ENCODE results near the gene WASF2. TPM values are rescaled to one million over a fixed set of nuclear protein-coding genes. Genes with fewer than 3 reads are reported as not detected.

Gene WASF2
- total and polyA plus RNA-seq, 2 donors (not counting 1 experiment from before 2014, with no cell fraction given): 26.3 to 66.9 TPM

DNA sequence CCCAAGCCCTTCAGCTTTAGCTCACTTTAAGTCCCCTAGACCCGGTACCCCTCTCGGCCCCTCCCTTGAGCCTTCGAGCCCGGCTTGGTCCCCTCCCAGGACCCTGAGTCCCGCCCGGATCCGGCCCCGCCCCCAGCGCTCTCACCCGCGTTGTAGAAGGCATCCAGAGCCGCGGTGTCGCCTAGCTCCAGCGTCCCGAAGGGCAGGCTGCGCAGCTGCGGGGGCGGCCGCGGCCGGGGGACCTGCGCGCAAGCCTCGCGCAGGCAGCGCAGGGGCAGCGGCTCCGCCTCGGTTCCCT lies 123.9 kb downstream of the WASF2 start:
- DNase-seq (ENCODE audit: low read depth in 2 of 2): peak; percentile 66 to 73
- peak overlapping the region; percentile 89 for H3K9ac ChIP-seq (ENCODE audit: insufficient read depth, low read length)
- H3K4me2 ChIP-seq (ENCODE audit: extremely low read depth, insufficient read depth, low read length): peak overlapping the region; percentile 78
- H2AFZ ChIP-seq (ENCODE audit: low read length): no peak overlapping the region
- peaks cover 10% of the 10 kb centered on the region for H3K79me2 ChIP-seq (ENCODE audit: control insufficient read depth, insufficient read depth, low read length)
- peaks cover 11% of the 10 kb centered on the region for H3K4me1 ChIP-seq (ENCODE audit: control insufficient read depth, extremely low read depth, insufficient read depth, low read length)
- H3K4me3 ChIP-seq (replicated peaks in 1 of 4; ENCODE audit: control extremely low read depth in 1 of 4, insufficient read depth in 1 of 4, low read depth in 3 of 4, low read length in 4 of 4): peak overlapping the region; percentile 70 to 79 (median 75)
- TF ChIP-seq EZH2 (IDR thresholded peaks at IDR 0.05; ENCODE audit: low read length, missing control alignments): no peak
- TF ChIP-seq, protein P1, sequence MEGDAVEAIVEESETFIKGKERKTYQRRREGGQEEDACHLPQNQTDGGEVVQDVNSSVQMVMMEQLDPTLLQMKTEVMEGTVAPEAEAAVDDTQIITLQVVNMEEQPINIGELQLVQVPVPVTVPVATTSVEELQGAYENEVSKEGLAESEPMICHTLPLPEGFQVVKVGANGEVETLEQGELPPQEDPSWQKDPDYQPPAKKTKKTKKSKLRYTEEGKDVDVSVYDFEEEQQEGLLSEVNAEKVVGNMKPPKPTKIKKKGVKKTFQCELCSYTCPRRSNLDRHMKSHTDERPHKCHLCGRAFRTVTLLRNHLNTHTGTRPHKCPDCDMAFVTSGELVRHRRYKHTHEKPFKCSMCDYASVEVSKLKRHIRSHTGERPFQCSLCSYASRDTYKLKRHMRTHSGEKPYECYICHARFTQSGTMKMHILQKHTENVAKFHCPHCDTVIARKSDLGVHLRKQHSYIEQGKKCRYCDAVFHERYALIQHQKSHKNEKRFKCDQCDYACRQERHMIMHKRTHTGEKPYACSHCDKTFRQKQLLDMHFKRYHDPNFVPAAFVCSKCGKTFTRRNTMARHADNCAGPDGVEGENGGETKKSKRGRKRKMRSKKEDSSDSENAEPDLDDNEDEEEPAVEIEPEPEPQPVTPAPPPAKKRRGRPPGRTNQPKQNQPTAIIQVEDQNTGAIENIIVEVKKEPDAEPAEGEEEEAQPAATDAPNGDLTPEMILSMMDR (conservative IDR thresholded peaks at IDR 0.05 in 1 of 2, IDR thresholded peaks at IDR 0.05 in 1 of 2; ENCODE audit: low read depth in 1 of 2, low read length in 2 of 2): no peak
- peaks cover 18% of the 10 kb centered on the region for H3K36me3 ChIP-seq (ENCODE audit: control insufficient read depth, insufficient read depth, low read length)
- H3K27me3 ChIP-seq (ENCODE audit: control insufficient read depth, insufficient read depth, low read length): no peaks in the 10 kb centered on the region
- no peaks in the 10 kb centered on the region for H4K20me1 ChIP-seq (ENCODE audit: control insufficient read depth, extremely low read depth, insufficient read depth, low read length)
- H3K9me3 ChIP-seq (ENCODE audit: control insufficient read depth, insufficient read depth, low read depth, low read length): no peaks in the 10 kb centered on the region
- peak overlapping the region; percentile 85 for H3K27ac ChIP-seq (ENCODE audit: insufficient read depth, low read length)

DNA sequence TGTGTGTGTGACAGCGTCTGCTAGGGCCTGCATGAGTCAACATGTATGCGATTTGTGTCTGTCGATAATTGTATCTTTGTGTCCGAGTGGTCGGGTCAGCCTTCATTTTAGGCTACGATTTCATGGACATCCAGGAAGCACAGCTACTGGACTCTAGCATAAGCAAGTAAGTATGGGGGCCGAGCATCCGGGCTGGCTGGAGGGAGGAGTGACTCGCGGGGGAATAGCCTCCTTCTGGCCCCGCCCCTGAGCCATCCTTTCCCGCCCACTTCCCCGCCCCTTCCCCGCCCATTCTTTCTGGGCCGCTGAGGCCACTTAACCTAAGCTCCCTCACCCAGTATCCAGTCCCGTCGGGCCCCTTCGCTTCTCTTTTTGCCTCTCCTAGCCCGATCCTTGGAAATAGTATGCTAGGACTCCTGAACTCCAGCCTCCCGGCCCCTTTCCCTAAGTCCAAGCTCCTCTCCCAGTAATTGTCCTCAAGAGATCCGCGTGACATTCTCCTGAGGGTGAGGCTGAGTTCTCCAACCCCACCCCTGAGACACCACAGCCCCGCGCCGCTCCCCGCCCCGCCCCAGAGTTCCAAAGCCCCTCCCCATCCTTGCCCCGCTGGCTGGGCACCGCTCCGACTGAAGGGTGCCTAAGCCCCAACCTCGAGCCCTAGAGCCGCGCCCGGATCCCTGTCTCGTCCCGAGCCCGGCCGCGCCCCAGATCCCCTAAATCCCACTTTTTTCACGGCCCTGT lies 124.4 kb downstream of the WASF2 start:
- Histone ChIP-seq H3K9ac (ENCODE audit: insufficient read depth, low read length) (peak overlapping the region; percentile 89), H3K4me1 (ENCODE audit: control insufficient read depth, extremely low read depth, insufficient read depth, low read length) (peaks cover 11% of the 10 kb centered on the region), H3K4me3 (replicated peaks in 1 of 4; ENCODE audit: control extremely low read depth in 1 of 4, insufficient read depth in 1 of 4, low read depth in 3 of 4, low read length in 4 of 4) (peak overlapping the region; percentile 70 to 79 (median 75)), H3K9me3 (ENCODE audit: control insufficient read depth, insufficient read depth, low read depth, low read length) (no peaks in the 10 kb centered on the region), H3K27me3 (ENCODE audit: control insufficient read depth, insufficient read depth, low read length) (no peaks in the 10 kb centered on the region), H3K4me2 (ENCODE audit: extremely low read depth, insufficient read depth, low read length) (peak overlapping the region; percentile 100), H4K20me1 (ENCODE audit: control insufficient read depth, extremely low read depth, insufficient read depth, low read length) (no peaks in the 10 kb centered on the region), H3K27ac (ENCODE audit: insufficient read depth, low read length) (peak overlapping the region; percentile 85), H2AFZ (ENCODE audit: low read length) (peak overlapping the region; percentile 93), H3K36me3 (ENCODE audit: control insufficient read depth, insufficient read depth, low read length) (peaks cover 19% of the 10 kb centered on the region), H3K79me2 (ENCODE audit: control insufficient read depth, insufficient read depth, low read length) (peaks cover 10% of the 10 kb centered on the region)
- TF ChIP-seq, protein P1 (conservative IDR thresholded peaks at IDR 0.05 in 1 of 2, IDR thresholded peaks at IDR 0.05 in 1 of 2; ENCODE audit: low read depth in 1 of 2, low read length in 2 of 2): no peak
- TF ChIP-seq EZH2 (IDR thresholded peaks at IDR 0.05; ENCODE audit: low read length, missing control alignments): no peak
- DNase-seq (ENCODE audit: low read depth in 2 of 2): peak; percentile 84 to 90

DNA sequence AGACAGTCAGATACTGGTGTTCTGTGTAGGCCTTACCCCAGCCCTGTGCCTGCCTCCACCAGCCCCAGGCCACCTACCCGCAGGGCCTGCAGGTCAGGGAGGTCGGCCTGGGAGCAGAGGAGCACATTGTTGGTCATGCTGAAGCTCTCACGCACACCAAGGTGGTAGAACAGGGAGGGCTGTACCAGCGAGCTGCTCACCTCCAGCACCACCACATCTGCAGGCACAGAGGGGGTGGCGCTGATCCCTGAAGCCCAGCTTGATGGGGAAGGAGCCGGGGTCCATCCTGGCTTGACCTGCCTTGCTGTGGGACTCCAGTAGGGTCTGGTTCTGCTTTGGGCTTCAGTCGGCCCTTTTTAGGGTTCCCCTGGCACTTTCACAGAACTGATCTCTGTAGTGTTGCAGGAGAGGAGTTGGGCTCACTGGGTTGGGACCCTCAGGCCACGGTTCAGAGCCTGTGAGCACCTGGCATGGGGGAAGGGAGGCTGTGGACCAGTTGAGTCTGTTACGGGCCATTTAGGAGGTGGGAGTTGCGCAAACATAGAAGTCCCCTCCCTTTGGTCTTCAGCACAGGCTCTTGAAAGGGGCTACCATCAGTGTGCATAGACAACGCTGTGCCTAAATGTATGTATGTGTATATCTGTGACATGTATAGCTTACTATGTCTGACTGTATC lies 125.1 kb downstream of the WASF2 start:
- peak overlapping the region; percentile 42 to 73 (median 53) for H3K4me3 ChIP-seq (replicated peaks in 1 of 4; ENCODE audit: control extremely low read depth in 1 of 4, insufficient read depth in 1 of 4, low read depth in 3 of 4, low read length in 4 of 4)
- no peaks in the 10 kb centered on the region for H4K20me1 ChIP-seq (ENCODE audit: control insufficient read depth, extremely low read depth, insufficient read depth, low read length)
- peaks cover 10% of the 10 kb centered on the region for H3K79me2 ChIP-seq (ENCODE audit: control insufficient read depth, insufficient read depth, low read length)
- peak overlapping the region; percentile 93 for H2AFZ ChIP-seq (ENCODE audit: low read length)
- no peaks in the 10 kb centered on the region for H3K9me3 ChIP-seq (ENCODE audit: control insufficient read depth, insufficient read depth, low read depth, low read length)
- no peak overlapping the region for H3K9ac ChIP-seq (ENCODE audit: insufficient read depth, low read length)
- H3K27ac ChIP-seq (ENCODE audit: insufficient read depth, low read length): peak overlapping the region; percentile 85
- TF ChIP-seq, protein P1 (conservative IDR thresholded peaks at IDR 0.05 in 1 of 2, IDR thresholded peaks at IDR 0.05 in 1 of 2; ENCODE audit: low read depth in 1 of 2, low read length in 2 of 2): no peak
- TF ChIP-seq EZH2 (IDR thresholded peaks at IDR 0.05; ENCODE audit: low read length, missing control alignments): no peak
- no peaks in the 10 kb centered on the region for H3K27me3 ChIP-seq (ENCODE audit: control insufficient read depth, insufficient read depth, low read length)
- peak overlapping the region; percentile 100 for H3K4me2 ChIP-seq (ENCODE audit: extremely low read depth, insufficient read depth, low read length)
- no peak for DNase-seq (ENCODE audit: low read depth in 2 of 2)
- peaks cover 22% of the 10 kb centered on the region for H3K36me3 ChIP-seq (ENCODE audit: control insufficient read depth, insufficient read depth, low read length)
- H3K4me1 ChIP-seq (ENCODE audit: control insufficient read depth, extremely low read depth, insufficient read depth, low read length): peaks cover 11% of the 10 kb centered on the region
